HL-60 (cell line): ENCODE results near the gene GUCY1B1.

Experiments
- DNase-seq, 2 experiments: peaks; one replicate each; pipeline ENCODE4 v3.0.0-alpha.2; 2010 to 2020; ENCODE audit warnings: low read depth in 1 of 2, low spot score in 1 of 2
- H3K27ac ChIP-seq: fragments of 250-450 bp; sonication (Bioruptor Pico); replicated peaks from 2 replicates; pipeline ENCODE4 v1.5.1; 2020; ENCODE audit warnings: mild to moderate bottlenecking, moderate library complexity
- H3K27me3 ChIP-seq: fragments of 250-450 bp; sonication (Bioruptor Pico); 2 replicates; pipeline ENCODE4 v1.5.1; 2021; ENCODE audit warnings: mild to moderate bottlenecking, moderate library complexity; ENCODE audit not compliant: insufficient read depth, poor library complexity, severe bottlenecking
- H3K4me3 ChIP-seq: replicated peaks from 2 replicates; pipeline ENCODE4 v1.5.1; 2011; ENCODE audit warnings: mild to moderate bottlenecking, control low read depth, low read length; ENCODE audit not compliant: insufficient read depth
- CTCF ChIP-seq: IDR thresholded peaks from one replicate; pipeline ENCODE4 v1.5.1; 2011; ENCODE audit warnings: low read length, control low read depth, inconsistent platforms; ENCODE audit not compliant: insufficient read depth
- GABPA ChIP-seq: IDR thresholded peaks from 2 replicates; pipeline ENCODE4 v1.6.1; 2012; ENCODE audit warnings: low read depth
- POLR2AphosphoS5 ChIP-seq: IDR thresholded peaks from 2 replicates; pipeline ENCODE4 v1.6.1; 2012; ENCODE audit warnings: low read depth
- REST ChIP-seq: IDR thresholded peaks from 2 replicates; pipeline ENCODE4 v1.6.1; 2012; ENCODE audit warnings: low read depth; ENCODE audit not compliant: insufficient replicate concordance
- SPI1 ChIP-seq: IDR thresholded peaks from 2 replicates; pipeline ENCODE4 v1.6.1; 2012; ENCODE audit warnings: low read depth, mild to moderate bottlenecking, borderline replicate concordance

The GUCY1B1 gene

GRCh38 chr4:155807021-155807420 lies 48.2 kb downstream of the GUCY1B1 start:
- DNase-seq: no peak

GRCh38 chr4:155809835-155810234 lies 51.0 kb downstream of the GUCY1B1 start:
- Histone ChIP-seq H3K4me3 (no peak overlapping the region), H3K27ac (no peak overlapping the region), H3K27me3 (no peaks in the 10 kb centered on the region)
- TF ChIP-seq SPI1: no peak
- TF ChIP-seq GABPA: peak; percentile 85
- TF ChIP-seq POLR2AphosphoS5: no peak
- TF ChIP-seq CTCF: no peak
- TF ChIP-seq REST: no peak
- DNase-seq: peak; percentile 25 to 39

More at GRCh38 chr4:155807021-155807420, 48.2 kb downstream of the GUCY1B1 start:
- Histone ChIP-seq H3K27ac (no peak overlapping the region), H3K27me3 (no peaks in the 10 kb centered on the region), H3K4me3 (no peak overlapping the region)
- TF ChIP-seq REST (no peak), CTCF (no peak), GABPA (no peak), SPI1 (no peak), POLR2AphosphoS5 (no peak)

GRCh38 chr4:155811083-155811482 lies 52.3 kb downstream of the GUCY1B1 start:
- TF ChIP-seq CTCF (no peak), REST (no peak), SPI1 (no peak), POLR2AphosphoS5 (no peak), GABPA (no peak)
- no peak overlapping the region for H3K4me3 ChIP-seq
- H3K27me3 ChIP-seq: no peaks in the 10 kb centered on the region
- H3K27ac ChIP-seq: no peak overlapping the region
- DNase-seq: no peak
